GM23338 (cell line): Measurements from ENCODE around the gene NDUFS2.
"Not testable (repeated sequence)": the region's sequence is repeated elsewhere in the genome, so short reads cannot be mapped to it uniquely, and the experiment has no call there.

ENCODE experiments used
- EZH2 ChIP-seq: fragments of 200-600 bp; sonication (generic); IDR thresholded peaks from one replicate; pipeline ENCODE4 v1.8.0; 2017; ENCODE audit warnings: antibody characterized with exemption, mild to moderate bottlenecking, low read depth; ENCODE audit not compliant: unreplicated experiment
- EZH2phosphoT487 ChIP-seq: fragments of 200-600 bp; sonication (generic); IDR thresholded peaks from one replicate; pipeline ENCODE4 v1.8.1; 2018; ENCODE audit warnings: antibody characterized with exemption; ENCODE audit not compliant: unreplicated experiment
- JUNB ChIP-seq: IDR thresholded peaks from one replicate; pipeline ENCODE4 v1.6.1; 2016; ENCODE audit warnings: antibody characterized with exemption; ENCODE audit not compliant: unreplicated experiment
- POLR2AphosphoS5 ChIP-seq: IDR thresholded peaks from 2 replicates; pipeline ENCODE4 v1.6.1; 2016; ENCODE audit warnings: antibody characterized with exemption, low read depth
- ZNF114 ChIP-seq: fragments of 250-450 bp; sonication (Bioruptor Pico); IDR thresholded peaks from 2 replicates; pipeline ENCODE4 v1.5.0; 2020; ENCODE audit warnings: mild to moderate bottlenecking, moderate library complexity
- ZNF331 ChIP-seq: fragments of 250-450 bp; sonication (Bioruptor Pico); IDR thresholded peaks from 2 replicates; pipeline ENCODE4 v1.5.0; 2020; ENCODE audit warnings: low read depth, mild to moderate bottlenecking, moderate library complexity
- TF ChIP-seq, protein P1 (sequence below), 2 experiments: fragments of 200-600 bp in 1 of 2; sonication (generic) in 1 of 2; conservative IDR thresholded peaks; 2 replicates each; pipeline versions ENCODE4 v1.5.1 to v1.6.1; 2016 to 2017; ENCODE audit warnings: antibody characterized with exemption in 2 of 2, low read depth in 2 of 2, mild to moderate bottlenecking in 2 of 2, moderate library complexity in 1 of 2
- TF ChIP-seq, protein P2 (sequence below): IDR thresholded peaks from one replicate; pipeline ENCODE4 v1.6.1; 2018; ENCODE audit warnings: antibody characterized with exemption; ENCODE audit not compliant: unreplicated experiment
- TF ChIP-seq, protein P3 (sequence below): IDR thresholded peaks from 2 replicates; pipeline ENCODE4 v1.6.1; 2016; ENCODE audit warnings: antibody characterized with exemption

DNA sequence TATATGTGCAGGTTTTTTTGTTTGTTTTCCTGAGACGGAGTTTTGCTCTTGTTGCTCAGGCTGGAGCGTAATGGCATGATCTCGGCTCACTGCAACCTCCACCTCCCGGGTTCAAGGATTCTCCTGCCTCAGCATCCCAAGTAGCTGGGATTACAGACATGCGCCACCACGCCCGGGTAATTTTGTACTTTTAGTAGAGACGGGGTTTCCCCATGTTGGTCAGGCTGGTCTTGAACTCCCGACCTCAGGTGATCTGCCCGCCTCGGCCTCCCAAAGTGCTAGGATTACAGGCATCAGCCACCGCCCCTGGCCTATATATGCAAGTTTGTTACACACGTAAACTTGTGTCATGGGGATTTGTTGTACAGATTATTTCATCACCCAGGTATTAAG is 22.5 kb downstream of the NDUFS2 start:
- TF ChIP-seq, protein P1, sequence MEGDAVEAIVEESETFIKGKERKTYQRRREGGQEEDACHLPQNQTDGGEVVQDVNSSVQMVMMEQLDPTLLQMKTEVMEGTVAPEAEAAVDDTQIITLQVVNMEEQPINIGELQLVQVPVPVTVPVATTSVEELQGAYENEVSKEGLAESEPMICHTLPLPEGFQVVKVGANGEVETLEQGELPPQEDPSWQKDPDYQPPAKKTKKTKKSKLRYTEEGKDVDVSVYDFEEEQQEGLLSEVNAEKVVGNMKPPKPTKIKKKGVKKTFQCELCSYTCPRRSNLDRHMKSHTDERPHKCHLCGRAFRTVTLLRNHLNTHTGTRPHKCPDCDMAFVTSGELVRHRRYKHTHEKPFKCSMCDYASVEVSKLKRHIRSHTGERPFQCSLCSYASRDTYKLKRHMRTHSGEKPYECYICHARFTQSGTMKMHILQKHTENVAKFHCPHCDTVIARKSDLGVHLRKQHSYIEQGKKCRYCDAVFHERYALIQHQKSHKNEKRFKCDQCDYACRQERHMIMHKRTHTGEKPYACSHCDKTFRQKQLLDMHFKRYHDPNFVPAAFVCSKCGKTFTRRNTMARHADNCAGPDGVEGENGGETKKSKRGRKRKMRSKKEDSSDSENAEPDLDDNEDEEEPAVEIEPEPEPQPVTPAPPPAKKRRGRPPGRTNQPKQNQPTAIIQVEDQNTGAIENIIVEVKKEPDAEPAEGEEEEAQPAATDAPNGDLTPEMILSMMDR (conservative IDR thresholded peaks at IDR 0.05; ENCODE audit: low read depth in 2 of 2) = not testable (repeated sequence)
- TF ChIP-seq ZNF331; EZH2; JUNB; EZH2phosphoT487; POLR2AphosphoS5; ZNF114 (CRISPR knock-in tag): not testable (repeated sequence)
- TF ChIP-seq, protein P2, sequence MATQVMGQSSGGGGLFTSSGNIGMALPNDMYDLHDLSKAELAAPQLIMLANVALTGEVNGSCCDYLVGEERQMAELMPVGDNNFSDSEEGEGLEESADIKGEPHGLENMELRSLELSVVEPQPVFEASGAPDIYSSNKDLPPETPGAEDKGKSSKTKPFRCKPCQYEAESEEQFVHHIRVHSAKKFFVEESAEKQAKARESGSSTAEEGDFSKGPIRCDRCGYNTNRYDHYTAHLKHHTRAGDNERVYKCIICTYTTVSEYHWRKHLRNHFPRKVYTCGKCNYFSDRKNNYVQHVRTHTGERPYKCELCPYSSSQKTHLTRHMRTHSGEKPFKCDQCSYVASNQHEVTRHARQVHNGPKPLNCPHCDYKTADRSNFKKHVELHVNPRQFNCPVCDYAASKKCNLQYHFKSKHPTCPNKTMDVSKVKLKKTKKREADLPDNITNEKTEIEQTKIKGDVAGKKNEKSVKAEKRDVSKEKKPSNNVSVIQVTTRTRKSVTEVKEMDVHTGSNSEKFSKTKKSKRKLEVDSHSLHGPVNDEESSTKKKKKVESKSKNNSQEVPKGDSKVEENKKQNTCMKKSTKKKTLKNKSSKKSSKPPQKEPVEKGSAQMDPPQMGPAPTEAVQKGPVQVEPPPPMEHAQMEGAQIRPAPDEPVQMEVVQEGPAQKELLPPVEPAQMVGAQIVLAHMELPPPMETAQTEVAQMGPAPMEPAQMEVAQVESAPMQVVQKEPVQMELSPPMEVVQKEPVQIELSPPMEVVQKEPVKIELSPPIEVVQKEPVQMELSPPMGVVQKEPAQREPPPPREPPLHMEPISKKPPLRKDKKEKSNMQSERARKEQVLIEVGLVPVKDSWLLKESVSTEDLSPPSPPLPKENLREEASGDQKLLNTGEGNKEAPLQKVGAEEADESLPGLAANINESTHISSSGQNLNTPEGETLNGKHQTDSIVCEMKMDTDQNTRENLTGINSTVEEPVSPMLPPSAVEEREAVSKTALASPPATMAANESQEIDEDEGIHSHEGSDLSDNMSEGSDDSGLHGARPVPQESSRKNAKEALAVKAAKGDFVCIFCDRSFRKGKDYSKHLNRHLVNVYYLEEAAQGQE = not testable (repeated sequence)
- TF ChIP-seq, protein P3, sequence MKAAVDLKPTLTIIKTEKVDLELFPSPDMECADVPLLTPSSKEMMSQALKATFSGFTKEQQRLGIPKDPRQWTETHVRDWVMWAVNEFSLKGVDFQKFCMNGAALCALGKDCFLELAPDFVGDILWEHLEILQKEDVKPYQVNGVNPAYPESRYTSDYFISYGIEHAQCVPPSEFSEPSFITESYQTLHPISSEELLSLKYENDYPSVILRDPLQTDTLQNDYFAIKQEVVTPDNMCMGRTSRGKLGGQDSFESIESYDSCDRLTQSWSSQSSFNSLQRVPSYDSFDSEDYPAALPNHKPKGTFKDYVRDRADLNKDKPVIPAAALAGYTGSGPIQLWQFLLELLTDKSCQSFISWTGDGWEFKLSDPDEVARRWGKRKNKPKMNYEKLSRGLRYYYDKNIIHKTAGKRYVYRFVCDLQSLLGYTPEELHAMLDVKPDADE = not testable (repeated sequence)
